ENCODE measurements around the gene MYEF2.

MYEF2 gene

GRCh38 chr15:48178648-48178931 is 495 bp upstream of the MYEF2 start:
- DNase-seq (ENCODE audit: low read depth in 2 of 2), result no peak
- no peak for TF ChIP-seq CTCF (IDR thresholded peaks at IDR 0.05; ENCODE audit: low read depth, low read length)
- no peak overlapping the region for H3K4me3 ChIP-seq (replicated peaks in 1 of 2; ENCODE audit: low read depth in 2 of 2, low read length in 2 of 2)

- peak overlapping the region; percentile 32 to 52 for H3K4me3 ChIP-seq (replicated peaks in 1 of 2; ENCODE audit: low read depth in 2 of 2, low read length in 2 of 2)
- TF ChIP-seq CTCF (IDR thresholded peaks at IDR 0.05; ENCODE audit: low read depth, low read length), result no peak
- peak; percentile 19 to 59 for DNase-seq (ENCODE audit: low read depth in 2 of 2)
Measured at GRCh38 chr15:48177383-48177765, 721 bp downstream of the MYEF2 start.

- no peak for DNase-seq (ENCODE audit: low read depth in 2 of 2)
- H3K4me3 ChIP-seq (replicated peaks in 1 of 2; ENCODE audit: low read depth in 2 of 2, low read length in 2 of 2), result no peak overlapping the region
- TF ChIP-seq CTCF (IDR thresholded peaks at IDR 0.05; ENCODE audit: low read depth, low read length), result no peak
Measured at GRCh38 chr15:48176957-48177356, 1.1 kb downstream of the MYEF2 start.

GRCh38 chr15:48176112-48176511 is 2.0 kb downstream of the MYEF2 start:
- no peak for DNase-seq (ENCODE audit: low read depth in 2 of 2)
- TF ChIP-seq CTCF (IDR thresholded peaks at IDR 0.05; ENCODE audit: low read depth, low read length), result no peak
- no peak overlapping the region for H3K4me3 ChIP-seq (replicated peaks in 1 of 2; ENCODE audit: low read depth in 2 of 2, low read length in 2 of 2)

GRCh38 chr15:48175126-48175525 is 3.0 kb downstream of the MYEF2 start:
- DNase-seq (ENCODE audit: low read depth in 2 of 2), result no peak
- H3K4me3 ChIP-seq (replicated peaks in 1 of 2; ENCODE audit: low read depth in 2 of 2, low read length in 2 of 2), result no peak overlapping the region
- no peak for TF ChIP-seq CTCF (IDR thresholded peaks at IDR 0.05; ENCODE audit: low read depth, low read length)

GRCh38 chr15:48170981-48171380 is 7.1 kb downstream of the MYEF2 start:
- no peak overlapping the region for H3K4me3 ChIP-seq (replicated peaks in 1 of 2; ENCODE audit: low read depth in 2 of 2, low read length in 2 of 2)
- no peak for TF ChIP-seq CTCF (IDR thresholded peaks at IDR 0.05; ENCODE audit: low read depth, low read length)
- no peak for DNase-seq (ENCODE audit: low read depth in 2 of 2)

- no peak for DNase-seq (ENCODE audit: low read depth in 2 of 2)
- no peak overlapping the region for H3K4me3 ChIP-seq (replicated peaks in 1 of 2; ENCODE audit: low read depth in 2 of 2, low read length in 2 of 2)
- no peak for TF ChIP-seq CTCF (IDR thresholded peaks at IDR 0.05; ENCODE audit: low read depth, low read length)
Measured at GRCh38 chr15:48168616-48169015, 9.5 kb downstream of the MYEF2 start.
